Aorta (tissue), 5 donors: ENCODE results near the gene ULK1. TPM values are rescaled to one million over a fixed set of nuclear protein-coding genes. Genes with fewer than 3 reads are reported as not detected.

Experiments
- ATAC-seq: fragments of 200-7000 bp; cut with Tn5 transposase; one replicate; pipeline ENCODE4 v1.9.1; 2022; ENCODE audit warnings: moderate library complexity; ENCODE audit not compliant: low FRiP score
- DNase-seq, 2 donors: peaks; one replicate each; pipeline ENCODE4 v3.0.0-alpha.2; 2020
- H3K27ac ChIP-seq, 2 donors: one replicate each; pipeline ENCODE4 v1.5.1; 2013; ENCODE audit warnings: low read length in 2 of 2, mild to moderate bottlenecking in 2 of 2, moderate library complexity in 2 of 2, control low read depth in 1 of 2, inconsistent platforms in 1 of 2, low read depth in 1 of 2
- H3K27me3 ChIP-seq, 2 donors: one replicate each; pipeline ENCODE4 v1.6.1; 2013; ENCODE audit warnings: control low read depth in 1 of 2, low read length in 1 of 2, mild to moderate bottlenecking in 1 of 2, moderate library complexity in 1 of 2; ENCODE audit not compliant: insufficient read depth in 2 of 2, control insufficient read depth in 1 of 2
- H3K36me3 ChIP-seq, 2 donors: one replicate each; pipeline ENCODE4 v1.6.1; 2013; ENCODE audit warnings: control low read depth in 1 of 2, low read length in 1 of 2, mild to moderate bottlenecking in 1 of 2; ENCODE audit not compliant: insufficient read depth in 2 of 2, control insufficient read depth in 1 of 2
- H3K4me1 ChIP-seq, 2 donors: one replicate each; pipeline ENCODE4 v1.6.1; 2013; ENCODE audit warnings: low read length in 2 of 2, control low read depth in 1 of 2, mild to moderate bottlenecking in 1 of 2, moderate library complexity in 1 of 2; ENCODE audit not compliant: insufficient read depth in 2 of 2, control insufficient read depth in 1 of 2
- H3K4me3 ChIP-seq, 2 donors: one replicate each; pipeline ENCODE4 v1.5.1; 2013; ENCODE audit warnings: low read length in 2 of 2, control low read depth in 1 of 2, mild to moderate bottlenecking in 1 of 2
- H3K9me3 ChIP-seq: one replicate; pipeline ENCODE4 v1.6.1; 2013; ENCODE audit warnings: mild to moderate bottlenecking, low read length; ENCODE audit not compliant: control insufficient read depth
- WGBS, 2 donors: extraction: QIAGEN DNeasy Blood & Tissue Kit; methylation state at CpG; one replicate each; pipeline ENCODE4 v1.1.7; 2013; 5-methylcytosine and 5-hydroxymethylcytosine counted together
- intact Hi-C, 2 donors: fragments of 100-400 bp; cut with DNase I; formaldehyde crosslinking; loops; one replicate each; pipeline versions ENCODE4 v1.14.2 to v1.15.0; 2022
- polyA plus RNA-seq, 2 donors: library from polyadenylated mRNA; stranded (reverse); fragments of 200-250 nt; gene quantifications; one replicate each; pipeline ENCODE4 v1.2.3, GENCODE V29; 2013
- total RNA-seq, 2 donors: library from RNA; stranded (reverse); fragmentation: NEBNext Ultra II Directional; extraction: Animal tissue kit (Norgen Biotek cat#: 25700); gene quantifications; one replicate each; pipeline ENCODE4 v1.2.1, GENCODE V29; 2021
- donor health status: healthy with polysubstance abuse.
- donor health status: Bipolar disorder and iron deficiency.
- donor health status: DM: no; HTN: no; CAD: no.
- donor health status: DM: no; HTN: no; CAD: no.
- donor health status: DM: yes; HTN: yes; CAD: no.

The ULK1 gene
- total and polyA plus RNA-seq, 4 donors = 6.6 to 56.5 (median 41.8) TPM

DNA sequence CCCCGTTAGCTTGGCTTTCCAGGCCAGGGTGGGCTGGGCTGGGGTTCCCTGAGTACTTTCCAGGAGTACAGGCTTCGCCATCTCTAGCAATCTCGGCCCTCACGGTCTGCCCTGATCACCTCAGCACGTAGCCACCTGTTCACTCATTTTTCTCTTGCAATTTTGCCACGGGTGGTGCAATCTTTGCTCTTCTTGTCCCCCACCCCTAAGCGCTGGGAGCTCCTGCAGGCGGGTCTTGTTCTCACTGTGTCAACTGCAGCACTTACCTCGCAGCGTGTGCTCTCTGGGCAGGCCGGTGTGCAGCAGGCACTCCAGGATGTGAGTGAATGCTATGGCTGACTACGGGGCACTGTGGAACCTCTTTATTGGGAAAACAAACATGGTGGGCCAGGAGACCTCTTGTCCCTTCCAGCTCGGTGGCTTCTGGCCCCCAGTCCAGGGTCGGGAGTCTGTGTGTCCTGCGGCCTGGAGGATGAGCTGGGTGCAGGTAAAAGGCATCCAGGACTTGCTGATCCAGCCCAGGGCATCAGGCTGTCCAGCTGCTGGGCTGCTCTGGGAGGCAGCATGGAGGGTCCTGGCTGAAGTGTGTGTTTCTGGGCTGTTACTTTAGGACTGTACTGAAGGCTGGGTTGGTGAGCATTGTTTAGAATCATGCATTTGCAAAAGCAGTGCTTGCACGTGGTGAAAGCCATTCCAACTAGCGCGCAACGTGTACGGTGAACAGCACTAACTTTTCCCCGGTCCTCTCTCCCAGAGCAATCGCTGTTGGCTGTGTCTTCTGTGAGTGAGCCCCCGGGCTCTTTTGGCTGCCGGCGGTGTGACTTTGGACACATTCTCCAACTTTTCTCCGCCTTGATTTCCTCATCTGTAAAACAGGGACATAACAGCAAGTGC, 1.5 kb upstream of the ULK1 start:
- peak; percentile 44 to 73 for DNase-seq
- 76 to 82% methylated on average over 26 of the region's 26 CpGs for WGBS, 2 donors
- H3K9me3 ChIP-seq = no peaks in the 10 kb centered on the region
- peak overlapping the region in 1 of 2 donors; percentile 29 for H3K27ac ChIP-seq
- intact Hi-C loops = loop anchor here (5.0 to 10.0 kb wide), 3 partner anchors 34 to 594 kb away; partner anchors contain the start of genes DDX51 (in 1 of the 2), NOC4L (in 1 of the 2) and PUS1 (in 1 of the 2)
- ATAC-seq = no peak
- no peaks in the 10 kb centered on the region for H3K4me1 ChIP-seq
- H3K36me3 ChIP-seq = no peaks in the 10 kb centered on the region
- no peak overlapping the region for H3K4me3 ChIP-seq
- H3K27me3 ChIP-seq = no peaks in the 10 kb centered on the region

DNA sequence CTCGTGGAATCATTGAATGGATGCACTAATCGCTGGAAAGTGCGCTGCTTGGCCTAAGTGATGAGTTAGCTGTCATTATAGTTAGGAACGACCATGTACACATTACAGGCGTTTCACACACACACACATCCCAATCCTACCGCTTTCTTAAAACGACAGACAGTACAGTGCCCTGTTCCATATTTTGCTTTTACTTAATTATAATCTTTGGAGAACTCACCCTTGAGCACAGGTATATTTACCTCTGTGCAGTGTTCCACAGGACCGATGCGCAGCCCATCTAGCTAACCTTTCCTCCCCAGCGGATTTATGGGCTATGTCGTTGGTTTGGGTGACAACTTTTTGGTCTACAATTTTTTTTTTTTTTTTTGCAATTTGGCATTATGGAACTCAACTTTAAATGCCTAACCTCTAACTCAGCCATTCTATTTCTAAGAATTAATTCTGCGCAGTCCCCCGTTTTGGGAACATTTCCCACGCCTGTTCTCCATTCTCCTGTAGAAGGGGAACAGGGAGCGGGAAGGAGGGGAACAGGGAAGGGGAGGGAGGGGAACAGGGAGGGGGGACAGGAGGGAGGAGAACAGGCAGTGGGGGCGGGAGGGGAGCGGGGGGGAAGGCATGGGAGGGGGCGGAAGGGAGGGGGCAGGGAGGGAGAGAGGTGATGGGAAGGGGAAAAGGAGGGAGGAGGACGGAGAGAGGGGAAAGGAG, 663 bp upstream of the ULK1 start:
- ATAC-seq (no peak), DNase-seq (peak in 1 of 2 donors; percentile 36)
- no peaks in the 10 kb centered on the region for H3K27me3 ChIP-seq
- peak overlapping the region in 1 of 2 donors; percentile 29 for H3K27ac ChIP-seq
- no peaks in the 10 kb centered on the region for H3K4me1 ChIP-seq
- intact Hi-C loops = loop anchor here (5.0 to 10.0 kb wide), 3 partner anchors 34 to 594 kb away; partner anchors contain the start of genes DDX51 (in 1 of the 2), NOC4L (in 1 of the 2) and PUS1 (in 1 of the 2)
- no peaks in the 10 kb centered on the region for H3K36me3 ChIP-seq
- no peak overlapping the region for H3K4me3 ChIP-seq
- 36 to 46% methylated on average over 15 to 19 of the region's 19 CpGs for WGBS, 2 donors
- no peaks in the 10 kb centered on the region for H3K9me3 ChIP-seq

DNA sequence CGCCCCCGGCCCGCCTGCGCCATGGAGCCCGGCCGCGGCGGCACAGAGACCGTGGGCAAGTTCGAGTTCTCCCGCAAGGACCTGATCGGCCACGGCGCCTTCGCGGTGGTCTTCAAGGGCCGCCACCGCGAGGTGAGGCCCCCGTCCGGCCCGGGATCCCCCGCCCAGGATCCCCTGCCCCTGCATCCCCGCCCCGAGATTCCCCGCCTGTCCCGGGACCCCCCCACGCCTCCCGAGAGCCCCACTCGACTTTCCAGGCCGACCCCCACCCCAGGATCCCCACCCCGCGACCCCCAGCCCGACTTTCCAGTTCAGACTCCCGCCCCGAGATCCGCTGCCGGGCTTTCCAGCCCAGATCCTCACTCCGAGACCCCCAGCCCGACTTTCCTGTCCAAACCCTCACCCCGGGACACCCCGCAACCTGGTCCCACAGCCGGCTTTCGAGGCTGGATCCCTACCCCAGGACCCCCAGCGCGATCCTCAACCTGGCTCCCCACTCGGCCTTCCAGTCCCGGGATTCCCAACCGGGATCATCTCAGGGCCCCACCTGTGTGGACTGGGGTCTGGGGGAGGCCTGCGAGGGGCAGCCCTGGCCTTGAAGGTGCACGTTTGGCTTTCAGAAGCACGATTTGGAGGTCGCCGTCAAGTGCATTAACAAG, 688 bp downstream of the ULK1 start:
- intact Hi-C loops = loop anchor here (5.0 to 10.0 kb wide), 3 partner anchors 32 to 592 kb away; partner anchors contain the start of genes DDX51 (in 1 of the 2), NOC4L (in 1 of the 2) and PUS1 (in 1 of the 2)
- H3K9me3 ChIP-seq = no peaks in the 10 kb centered on the region
- no peaks in the 10 kb centered on the region for H3K27me3 ChIP-seq
- 1% methylated on average over 26 to 54 of the region's 54 CpGs for WGBS, 2 donors
- no peaks in the 10 kb centered on the region for H3K36me3 ChIP-seq
- peak overlapping the region; percentile 96 to 97 for H3K4me3 ChIP-seq
- DNase-seq (peak; percentile 59 to 80), ATAC-seq (no peak)
- no peaks in the 10 kb centered on the region for H3K4me1 ChIP-seq
- H3K27ac ChIP-seq = peak overlapping the region; percentile 84

DNA sequence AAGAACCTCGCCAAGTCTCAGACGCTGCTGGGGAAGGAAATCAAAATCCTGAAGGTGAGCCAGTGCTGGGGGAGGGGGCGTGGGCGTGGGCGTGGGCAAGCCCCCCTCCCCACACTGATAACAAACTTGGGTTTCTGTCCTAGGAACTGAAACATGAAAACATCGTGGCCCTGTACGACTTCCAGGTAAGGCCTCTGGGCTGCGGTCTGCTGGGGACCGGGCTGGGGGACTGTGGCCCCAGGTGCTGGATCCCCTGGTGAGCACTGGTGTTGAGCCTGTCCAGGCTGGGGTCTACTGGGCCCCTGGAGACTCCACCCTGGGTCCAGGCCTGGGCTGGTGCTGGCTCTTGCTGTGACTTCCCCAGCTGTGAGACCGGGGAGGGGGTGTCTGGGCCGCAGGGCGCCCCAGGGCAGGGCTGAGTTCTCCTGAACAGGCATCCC, 1.2 kb downstream of the ULK1 start:
- DNase-seq (no peak), ATAC-seq (no peak)
- 0 to 1% methylated on average over 10 to 12 of the region's 12 CpGs for WGBS, 2 donors
- H3K4me1 ChIP-seq = no peaks in the 10 kb centered on the region
- no peaks in the 10 kb centered on the region for H3K27me3 ChIP-seq
- no peaks in the 10 kb centered on the region for H3K36me3 ChIP-seq
- H3K27ac ChIP-seq = peak overlapping the region; percentile 70 to 84
- intact Hi-C loops = loop anchor here in 1 of 2 donors (1.0 to 10.0 kb wide), 3 partner anchors 15 to 249 kb away; partner anchors contain the start of genes DDX51, EP400 and NOC4L
- peak overlapping the region; percentile 96 to 97 for H3K4me3 ChIP-seq
- H3K9me3 ChIP-seq = no peaks in the 10 kb centered on the region

DNA sequence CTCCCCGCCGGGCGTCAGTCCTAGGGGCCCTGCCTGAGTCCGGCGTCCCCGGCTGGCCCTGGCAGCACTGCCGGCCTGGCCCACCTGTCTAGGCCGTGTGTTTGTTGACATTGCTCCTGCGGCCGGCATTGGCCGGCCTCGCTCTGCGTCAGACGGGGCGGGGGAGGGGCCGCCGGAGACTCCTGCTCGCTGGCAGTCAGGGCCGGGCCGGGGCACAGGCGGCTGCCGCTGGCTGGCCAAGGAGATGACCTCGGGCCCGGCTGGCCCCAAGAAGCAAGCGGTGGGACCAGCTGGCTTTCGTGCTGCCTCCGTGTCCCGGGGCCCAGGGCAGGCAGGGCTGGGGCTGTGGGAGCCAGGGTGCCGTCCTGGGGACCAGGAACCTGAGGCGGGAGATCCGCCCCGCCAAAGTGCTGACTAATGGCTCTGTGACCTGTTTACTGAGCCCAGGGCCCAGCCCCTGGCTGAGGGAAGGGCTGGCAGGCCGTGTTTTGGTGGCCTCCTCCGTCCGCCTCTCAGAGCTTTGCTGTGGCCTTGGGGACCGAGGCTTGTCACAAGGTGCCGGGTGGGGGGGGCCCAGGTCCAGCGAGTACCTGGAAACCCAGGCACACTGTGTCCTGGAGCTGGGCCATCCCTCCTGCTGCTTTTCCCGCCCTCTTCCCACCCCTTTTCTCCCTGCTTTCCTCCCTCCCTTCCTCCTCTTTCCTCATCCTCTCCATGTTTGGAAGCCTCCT, 1.8 kb downstream of the ULK1 start:
- Histone ChIP-seq H3K4me1 (no peaks in the 10 kb centered on the region), H3K27me3 (no peaks in the 10 kb centered on the region), H3K27ac (peak overlapping the region; percentile 70 to 88), H3K4me3 (peak overlapping the region; percentile 96 to 97), H3K9me3 (no peaks in the 10 kb centered on the region), H3K36me3 (no peaks in the 10 kb centered on the region)
- DNase-seq = peak; percentile 94 to 96
- peak; percentile 94 for ATAC-seq
- intact Hi-C loops = loop anchor here in 1 of 2 donors (1.0 to 10.0 kb wide), 3 partner anchors 15 to 249 kb away; partner anchors contain the start of genes DDX51, EP400 and NOC4L
- WGBS, 2 donors = 0 to 1% methylated on average over 39 of the region's 39 CpGs

DNA sequence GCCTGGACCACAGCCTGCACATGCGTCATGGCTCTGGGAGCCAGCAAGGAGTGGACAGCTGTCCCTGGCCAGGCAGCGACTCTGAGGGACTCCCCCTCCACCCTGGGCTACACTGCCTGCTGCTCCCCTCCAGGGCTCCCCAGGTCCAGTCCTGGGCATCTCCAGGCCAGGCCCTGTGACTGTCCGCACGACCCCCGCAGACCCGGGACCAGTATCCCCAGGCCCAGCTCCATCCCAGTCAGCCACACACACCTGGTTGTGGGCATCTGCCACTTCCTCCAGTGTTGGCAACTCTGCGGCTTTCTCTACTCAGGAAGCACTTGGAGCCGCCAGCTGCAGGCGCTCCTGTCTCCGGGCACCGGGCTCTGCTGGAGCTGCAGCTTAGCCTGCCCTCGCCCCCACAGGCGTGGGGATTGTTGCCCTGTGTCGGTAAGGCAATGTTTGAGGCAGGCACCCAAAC, 2.4 kb downstream of the ULK1 start:
- Histone ChIP-seq H3K4me1 (no peaks in the 10 kb centered on the region), H3K9me3 (no peaks in the 10 kb centered on the region), H3K27ac (peak overlapping the region in 1 of 2 donors; percentile 49), H3K27me3 (no peaks in the 10 kb centered on the region), H3K4me3 (no peak overlapping the region), H3K36me3 (no peaks in the 10 kb centered on the region)
- peak; percentile 82 for ATAC-seq
- WGBS, 2 donors = 26 to 36% methylated on average over 14 of the region's 14 CpGs
- intact Hi-C loops = loop anchor here in 1 of 2 donors (1.0 to 10.0 kb wide), 3 partner anchors 14 to 248 kb away; partner anchors contain the start of genes DDX51, EP400 and NOC4L
- peak; percentile 93 to 95 for DNase-seq

DNA sequence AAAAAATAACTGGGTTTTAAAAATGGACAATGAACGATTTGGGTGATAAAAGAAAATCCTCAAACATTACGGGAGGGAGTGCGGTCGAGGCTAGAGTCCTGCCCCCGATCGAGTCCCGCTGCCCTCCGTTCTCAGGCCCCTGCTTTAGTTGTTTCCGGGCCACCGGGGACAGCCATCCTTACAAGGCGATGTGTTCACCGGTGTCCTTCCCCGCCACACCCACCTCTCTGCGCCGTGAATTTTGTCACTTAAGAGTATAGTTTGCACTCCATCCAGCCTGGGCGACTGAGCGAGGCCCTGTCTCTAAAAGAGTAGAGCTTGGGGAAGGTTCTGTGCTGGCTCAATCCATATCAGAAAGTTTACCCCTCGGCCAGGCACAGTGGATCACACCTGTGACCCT, 2.9 kb downstream of the ULK1 start:
- Histone ChIP-seq H3K27me3 (no peaks in the 10 kb centered on the region), H3K36me3 (no peaks in the 10 kb centered on the region), H3K27ac (peak overlapping the region in 1 of 2 donors; percentile 3), H3K9me3 (no peaks in the 10 kb centered on the region), H3K4me3 (no peak overlapping the region), H3K4me1 (no peaks in the 10 kb centered on the region)
- intact Hi-C loops = loop anchor here in 1 of 2 donors (2.0 to 10.0 kb wide), 2 partner anchors 14 to 248 kb away; partner anchors contain the start of genes DDX51 and NOC4L
- 87 to 89% methylated on average over 18 of the region's 18 CpGs for WGBS, 2 donors
- ATAC-seq = no peak
- DNase-seq = peak in 1 of 2 donors; percentile 69
